Activated naive CD4-positive, alpha-beta T cell treated with anti-CD3 and anti-CD28 coated beads for 36 hours (primary cell): ENCODE results near the gene TAMALIN. TPM values are rescaled to one million over a fixed set of nuclear protein-coding genes. Genes with fewer than 3 reads are reported as not detected.

Source experiments
- CTCF ChIA-PET: fragments of 350-600 bp; sonication (Branson Sonifier 250); formaldehyde crosslinking; loops from one replicate; lab custom pipeline; 2021; ENCODE audit warnings: antibody characterized with exemption; lab: Charles Lee
- DNase-seq: peaks from one replicate; pipeline ENCODE4 v3.0.0-alpha.2; 2020
- H3K27ac Mint-ChIP-seq: one replicate; pipeline ENCODE4 v1.8.0; 2021; ENCODE audit warnings: mild to moderate bottlenecking, mixed read lengths
- H3K27me3 Mint-ChIP-seq: one replicate; pipeline ENCODE4 v1.8.0; 2021; ENCODE audit warnings: low read depth, mixed read lengths
- H3K36me3 Mint-ChIP-seq: one replicate; pipeline ENCODE4 v1.8.0; 2021; ENCODE audit warnings: low read depth, mixed read lengths
- H3K4me1 Mint-ChIP-seq: one replicate; pipeline ENCODE4 v1.8.0; 2021; ENCODE audit warnings: low read depth, mixed read lengths
- H3K4me3 Mint-ChIP-seq: one replicate; pipeline ENCODE4 v1.8.0; 2021; ENCODE audit warnings: mild to moderate bottlenecking, moderate library complexity, mixed read lengths
- H3K9me3 Mint-ChIP-seq: one replicate; pipeline ENCODE4 v1.8.0; 2021; ENCODE audit warnings: mixed read lengths
- intact Hi-C: fragments of 100-400 bp; cut with micrococcal nuclease; formaldehyde crosslinking; loops from one replicate; pipeline ENCODE4 v1.15.1; 2023
- total RNA-seq, 2 experiments: library from RNA; stranded (reverse); gene quantifications; one replicate each; pipeline ENCODE4 v1.2.3, GENCODE V29; 2021

TAMALIN gene
- total RNA-seq, 2 experiments from 2014 or later: 14.7 to 14.8 TPM

DNA sequence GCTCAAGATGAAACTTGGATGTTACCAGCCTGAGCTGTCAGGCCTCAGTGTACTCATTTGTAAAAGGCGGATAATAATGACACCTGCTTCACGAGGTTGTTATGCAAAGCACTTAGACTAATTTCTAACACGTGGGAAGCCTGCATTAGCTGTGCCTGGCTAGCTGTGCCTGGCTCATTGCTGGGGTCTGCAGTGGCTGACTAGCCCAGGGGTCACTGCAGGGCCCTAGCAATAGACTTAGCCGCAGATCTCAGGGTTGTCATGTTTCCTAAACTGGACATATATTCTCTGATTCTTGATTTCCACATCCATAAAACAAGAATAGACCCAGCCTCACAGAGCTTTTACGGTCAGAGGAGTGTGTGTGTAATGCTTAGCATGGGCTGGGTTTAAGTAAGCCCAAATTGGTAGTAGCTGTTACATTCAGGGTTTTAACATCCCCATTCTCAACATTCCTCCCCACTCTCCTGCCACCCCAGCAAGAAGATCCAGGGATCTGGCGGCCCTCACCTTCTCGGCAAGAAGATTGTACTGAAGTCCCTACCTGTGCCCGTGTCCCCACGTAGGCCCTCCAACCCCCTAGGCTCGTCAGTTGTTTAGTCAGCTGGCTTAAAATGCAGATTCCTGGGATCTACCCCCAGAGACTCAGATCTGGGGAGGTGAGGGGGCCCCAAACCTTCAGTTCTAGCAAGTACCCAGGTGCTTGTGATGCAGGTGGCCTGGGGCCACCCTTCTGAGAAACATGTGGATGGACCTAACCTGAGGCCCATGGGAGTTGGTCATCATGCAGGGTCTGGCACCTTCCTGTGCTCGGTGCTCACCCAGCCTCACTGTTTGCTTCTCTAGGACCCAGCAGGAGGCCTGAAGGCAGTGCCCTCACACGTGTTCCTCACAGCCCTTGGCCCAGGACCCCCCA lies 53.1 kb downstream of the TAMALIN start:
- Mint-ChIP-seq H3K4me3 (no peak overlapping the region), H3K4me1 (peaks cover 6% of the 10 kb centered on the region), H3K36me3 (peaks cover 20% of the 10 kb centered on the region), H3K27me3 (no peaks in the 10 kb centered on the region), H3K27ac (no peak overlapping the region), H3K9me3 (no peaks in the 10 kb centered on the region)
- no peak for DNase-seq
- intact Hi-C loops: no loop called here
- CTCF ChIA-PET: interaction anchor here (0.5 to 5.6 kb wide), 4 partner anchors 19 to 809 kb away, joined by 3 to 44 read pairs (median 4); partner anchors contain the start of gene SMIM41

DNA sequence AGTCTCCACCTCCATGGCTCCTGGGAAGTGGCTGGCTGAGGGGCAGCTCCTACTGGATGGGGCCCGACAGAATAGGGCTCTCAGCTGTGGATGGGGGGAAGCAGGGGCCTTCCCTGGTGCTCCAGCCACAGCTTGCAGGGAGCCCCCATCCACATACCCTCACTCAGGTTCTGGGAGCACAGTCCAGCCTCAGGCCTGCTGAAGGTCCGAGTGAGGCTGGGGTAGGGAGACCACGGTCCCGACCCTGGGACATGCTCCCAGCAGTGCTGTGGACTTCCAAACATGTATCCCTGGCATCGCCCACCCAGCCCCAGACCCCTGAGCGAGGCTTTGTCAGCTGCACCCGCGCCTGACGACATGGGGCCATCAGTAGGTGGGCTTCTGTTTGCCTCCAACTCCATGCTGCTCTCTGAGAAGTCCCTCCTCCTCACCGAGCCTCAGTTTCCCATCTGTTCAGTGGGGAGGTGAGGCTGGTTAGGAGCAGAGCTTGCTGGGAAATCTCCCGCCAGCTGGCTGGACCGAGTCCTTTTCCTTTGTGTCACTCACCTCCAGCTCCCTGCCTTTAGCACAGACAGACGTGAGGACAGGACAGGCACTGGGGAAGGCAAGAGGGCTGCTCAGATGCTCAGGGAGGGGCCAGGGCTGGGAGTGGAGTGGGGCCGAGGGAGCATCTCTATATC lies 53.9 kb downstream of the TAMALIN start:
- DNase-seq: no peak
- Mint-ChIP-seq H3K36me3 (peaks cover 20% of the 10 kb centered on the region), H3K27ac (no peak overlapping the region), H3K27me3 (no peaks in the 10 kb centered on the region), H3K4me1 (peaks cover 4% of the 10 kb centered on the region), H3K9me3 (no peaks in the 10 kb centered on the region), H3K4me3 (no peak overlapping the region)
- CTCF ChIA-PET: interaction anchor here (1.3 to 5.6 kb wide), 2 partner anchors 11 to 35 kb away, joined by 5 to 44 read pairs; no protein-coding TSS in a partner anchor
- intact Hi-C loops: no loop called here

DNA sequence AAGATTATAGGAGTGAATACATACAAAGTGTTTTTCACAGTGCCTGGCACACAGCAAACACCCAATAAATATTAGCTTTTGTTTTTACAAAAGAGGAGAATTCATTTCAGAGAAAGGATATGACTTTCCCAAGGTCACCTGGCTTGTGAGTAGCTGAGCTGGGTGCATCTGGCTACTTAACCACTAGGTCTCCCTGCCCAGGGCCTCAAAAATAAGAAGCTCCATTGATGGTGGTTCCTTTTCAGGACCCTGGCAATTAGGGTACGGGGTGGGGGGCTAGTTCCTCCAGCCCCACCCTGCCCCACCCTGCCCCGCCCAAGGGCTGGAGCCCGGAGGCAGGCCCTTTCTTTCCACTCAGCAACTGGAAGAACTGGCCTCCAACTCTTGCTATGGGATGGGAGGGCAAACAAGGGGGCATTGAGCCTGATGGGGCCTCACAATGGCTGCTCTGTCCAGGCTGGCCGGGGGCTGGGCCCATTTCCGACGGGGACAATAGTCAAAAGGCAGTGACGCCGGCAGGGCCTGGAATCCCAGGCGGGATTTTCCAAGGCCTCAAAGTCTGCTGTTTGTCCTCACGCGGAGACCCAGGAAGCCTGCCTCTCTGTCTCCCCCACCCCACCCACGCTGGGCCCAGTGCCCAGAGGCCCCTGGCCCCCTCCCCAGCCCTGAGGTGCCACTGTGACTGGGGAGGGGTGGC lies 54.9 kb downstream of the TAMALIN start:
- Mint-ChIP-seq H3K4me1 (peaks cover 4% of the 10 kb centered on the region), H3K9me3 (no peaks in the 10 kb centered on the region), H3K27ac (no peak overlapping the region), H3K36me3 (peaks cover 17% of the 10 kb centered on the region), H3K4me3 (no peak overlapping the region), H3K27me3 (no peaks in the 10 kb centered on the region)
- CTCF ChIA-PET: interaction anchor here (1.3 to 5.6 kb wide), 2 partner anchors 10 to 36 kb away, joined by 5 to 44 read pairs; no protein-coding TSS in a partner anchor
- no peak for DNase-seq
- intact Hi-C loops: no loop called here

DNA sequence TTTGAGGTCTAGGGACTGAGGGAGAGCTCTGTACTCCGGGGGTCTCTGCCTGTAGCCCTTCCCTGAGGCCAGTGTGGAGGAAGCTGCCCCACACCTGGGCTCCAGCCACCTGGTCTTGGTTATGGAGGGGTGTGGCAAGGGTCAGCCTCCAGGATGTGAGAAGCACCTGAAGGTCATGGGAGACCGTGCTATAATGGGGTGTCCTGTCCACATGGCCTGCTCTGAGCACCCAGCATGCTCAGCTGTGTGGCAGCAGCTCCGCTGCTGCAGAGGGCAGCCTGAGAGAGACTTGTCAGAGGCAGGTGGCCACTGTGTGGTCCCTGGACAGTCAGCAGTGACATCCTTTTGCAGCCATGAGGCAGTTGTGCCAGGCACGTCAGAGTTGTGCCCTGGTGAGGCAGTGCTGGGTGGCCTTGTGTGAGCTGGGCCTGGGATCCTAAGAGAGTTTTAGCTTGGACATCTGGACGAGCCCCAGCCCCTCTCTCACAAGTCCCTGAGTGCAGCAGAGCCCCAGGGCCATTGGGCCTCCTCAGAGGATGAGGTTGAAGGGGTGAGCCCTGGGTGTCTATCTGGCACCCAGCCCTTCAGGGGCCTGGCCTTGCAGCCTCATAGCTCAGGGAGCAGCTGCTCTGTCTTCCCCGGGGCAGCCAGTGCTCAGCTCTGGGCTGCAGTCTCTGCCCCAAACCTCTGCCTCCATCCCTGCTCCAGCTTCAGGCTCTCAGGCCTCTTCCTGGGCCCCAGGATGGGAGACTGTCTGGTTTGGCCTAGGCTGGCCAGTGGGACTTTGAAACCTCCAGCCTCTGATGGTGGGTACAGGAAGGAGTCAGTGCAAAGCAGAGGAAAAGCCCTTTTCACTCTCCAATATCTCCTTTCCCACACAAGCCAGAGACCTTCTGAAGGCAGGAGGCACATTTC lies 55.7 kb downstream of the TAMALIN start:
- DNase-seq: no peak
- peaks cover 2% of the 10 kb centered on the region for H3K4me1 Mint-ChIP-seq
- H3K27ac Mint-ChIP-seq: no peak overlapping the region
- H3K27me3 Mint-ChIP-seq: no peaks in the 10 kb centered on the region
- intact Hi-C loops: no loop called here
- no peaks in the 10 kb centered on the region for H3K9me3 Mint-ChIP-seq
- peaks cover 9% of the 10 kb centered on the region for H3K36me3 Mint-ChIP-seq
- CTCF ChIA-PET: interaction anchor here (0.9 to 5.6 kb wide), 2 partner anchors 37 to 39 kb away, joined by 3 to 44 read pairs; no protein-coding TSS in a partner anchor
- no peak overlapping the region for H3K4me3 Mint-ChIP-seq

DNA sequence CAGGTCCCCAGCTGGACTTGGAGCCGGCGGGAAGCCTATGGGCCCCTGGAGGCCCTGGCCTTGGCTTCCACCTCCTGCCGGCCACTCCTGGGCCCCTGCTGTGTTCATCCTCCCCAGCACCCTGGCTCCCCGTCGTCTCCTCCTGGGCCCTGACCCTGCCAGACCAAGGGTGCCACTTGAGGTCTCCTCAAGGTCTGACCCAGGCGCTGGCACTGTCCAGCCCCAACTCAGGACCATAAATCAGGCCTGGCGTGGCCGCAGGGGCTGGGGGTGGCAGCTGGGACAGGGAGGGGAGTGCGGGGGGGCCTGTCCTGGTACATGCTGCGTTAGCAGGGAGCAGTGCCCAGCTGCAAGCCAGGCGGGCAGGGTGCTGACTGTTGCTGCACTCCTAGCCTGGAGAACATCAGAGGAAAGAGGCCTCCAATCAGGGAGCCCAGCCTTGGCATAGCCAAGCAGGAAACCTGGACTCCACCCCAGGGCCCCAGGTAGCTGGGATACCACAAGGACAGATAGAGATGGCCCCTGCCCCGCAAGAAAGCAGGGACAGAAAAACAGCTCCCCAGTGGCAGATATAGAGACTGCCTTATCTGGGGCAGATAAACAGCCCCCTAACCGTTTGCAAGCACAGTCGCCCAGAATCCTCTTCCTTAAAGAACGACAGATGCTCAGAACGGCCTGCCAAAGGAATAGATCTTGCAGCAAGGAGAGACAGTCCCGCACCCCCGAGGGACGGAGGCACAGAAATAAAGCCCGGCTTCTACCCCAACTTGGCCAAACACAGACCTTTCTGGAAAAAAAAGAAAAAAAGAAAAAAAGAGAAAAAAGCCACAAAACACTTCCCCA lies 56.6 kb downstream of the TAMALIN start:
- no peak for DNase-seq
- no peak overlapping the region for H3K27ac Mint-ChIP-seq
- no peaks in the 10 kb centered on the region for H3K9me3 Mint-ChIP-seq
- H3K4me1 Mint-ChIP-seq: no peaks in the 10 kb centered on the region
- peaks cover 5% of the 10 kb centered on the region for H3K36me3 Mint-ChIP-seq
- no peak overlapping the region for H3K4me3 Mint-ChIP-seq
- intact Hi-C loops: no loop called here
- CTCF ChIA-PET: interaction anchor here (0.9 to 5.6 kb wide), 2 partner anchors 38 to 40 kb away, joined by 3 to 44 read pairs; no protein-coding TSS in a partner anchor
- no peaks in the 10 kb centered on the region for H3K27me3 Mint-ChIP-seq

DNA sequence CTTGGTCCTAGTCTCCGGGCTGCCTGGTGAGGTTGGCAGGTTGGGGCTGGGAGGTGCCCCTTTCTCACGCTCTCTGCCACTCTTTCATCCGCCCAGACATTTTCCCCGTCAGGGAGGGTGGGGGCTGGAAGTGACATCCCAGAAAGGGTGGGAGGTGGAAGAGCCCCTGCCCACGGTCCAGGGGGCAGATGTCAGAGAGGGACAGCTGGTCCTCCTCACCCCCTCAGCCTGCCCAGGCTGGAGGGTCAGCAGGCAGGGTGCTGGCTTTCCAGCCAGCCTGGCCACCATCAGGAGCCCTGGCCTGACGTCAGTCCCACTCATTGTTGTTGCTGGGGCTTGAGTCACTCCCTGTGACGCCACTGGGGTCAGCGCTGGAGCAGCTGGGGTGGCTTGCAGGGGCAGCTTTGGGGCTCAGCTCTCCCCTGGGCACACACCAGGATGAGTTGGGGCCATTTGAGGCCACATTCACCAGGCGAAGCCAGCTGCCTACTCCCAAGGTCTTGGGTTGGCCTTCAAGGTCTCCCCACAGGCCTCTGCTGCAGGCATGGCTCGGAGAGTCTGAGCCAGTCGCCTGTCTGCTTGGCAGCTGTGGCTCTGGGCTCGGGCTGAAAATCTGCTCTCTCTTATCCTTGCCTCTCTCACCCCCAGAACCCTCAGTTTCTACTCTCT lies 57.4 kb downstream of the TAMALIN start:
- no peaks in the 10 kb centered on the region for H3K27me3 Mint-ChIP-seq

More for the DNA sequence above, 57.4 kb downstream of the TAMALIN start:
- CTCF ChIA-PET: interaction anchor here (5.6 to 12.3 kb wide), 2 partner anchors 37 to 39 kb away, joined by 44 to 315 read pairs; no protein-coding TSS in a partner anchor
- intact Hi-C loops: no loop called here
- Mint-ChIP-seq H3K4me3 (no peak overlapping the region), H3K27ac (peak overlapping the region; percentile 18), H3K36me3 (no peaks in the 10 kb centered on the region), H3K9me3 (no peaks in the 10 kb centered on the region), H3K4me1 (peaks cover 3% of the 10 kb centered on the region)
- DNase-seq: no peak

Other genes starting within 250 kb of the TAMALIN start
- gene FIGNL2, start 158.2 kb upstream of the TAMALIN start, total RNA-seq: under 1 TPM; 0.25 to 0.36 TPM
- gene ANKRD33, start 118.8 kb upstream of the TAMALIN start, total RNA-seq: not detected
- gene ACVRL1, start 99.4 kb upstream of the TAMALIN start, total RNA-seq: not detected
- gene ACVR1B, start 55.2 kb upstream of the TAMALIN start, total RNA-seq: 1 to 10 TPM; 8.7 to 9.1 TPM
- 10 to 100 TPM; 64.2 to 64.8 TPM for gene NR4A1, start 44.5 kb downstream of the TAMALIN start, total RNA-seq
- gene ATG101, start 63.0 kb downstream of the TAMALIN start, total RNA-seq: 10 to 100 TPM; 21.8 to 22.0 TPM
- gene SMIM41, start 72.8 kb downstream of the TAMALIN start, total RNA-seq: not detected
- not detected for gene KRT80, start 185.1 kb downstream of the TAMALIN start, total RNA-seq
- 1 to 10 TPM; 1.9 to 3.4 TPM for gene KRT7, start 226.3 kb downstream of the TAMALIN start, total RNA-seq